Neural cell (in vitro differentiated cells): ENCODE data around the gene CDH8. TPM values are rescaled to one million over a fixed set of nuclear protein-coding genes. Genes with fewer than 3 reads are reported as not detected.

Experiments used
- H2AFZ ChIP-seq: fragments of 200-600, 300-800 bp; sonication (generic), shearing (Covaris generic); 2 replicates; pipeline ENCODE4 v1.6.0; 2014; ENCODE audit warnings: low read depth, mild to moderate bottlenecking, antibody characterized with exemption, low read length, moderate library complexity
- H3F3A ChIP-seq: fragments of 200-600 bp; shearing (Covaris generic); 2 replicates; pipeline ENCODE4 v1.6.1; 2016; ENCODE audit warnings: mild to moderate bottlenecking, moderate library complexity, mixed read lengths, antibody characterized with exemption, low read length; ENCODE audit not compliant: insufficient read depth, poor library complexity, severe bottlenecking
- H3K27ac ChIP-seq: fragments of 200-600, 300-800 bp; sonication (generic), shearing (Covaris generic); 2 replicates; pipeline ENCODE4 v1.5.1; 2014; ENCODE audit warnings: mild to moderate bottlenecking, low read length, moderate library complexity
- H3K27me3 ChIP-seq: fragments of 300-800, 200-600 bp; sonication (generic), shearing (Covaris generic); 2 replicates; pipeline ENCODE4 v1.6.0; 2014; ENCODE audit warnings: mild to moderate bottlenecking, low read depth, low read length, moderate library complexity; ENCODE audit not compliant: insufficient read depth
- H3K36me3 ChIP-seq: fragments of 300-800, 200-600 bp; sonication (generic), shearing (Covaris generic); 2 replicates; pipeline ENCODE4 v1.5.1; 2014; ENCODE audit warnings: mild to moderate bottlenecking, antibody characterized with exemption, low read length, moderate library complexity; ENCODE audit not compliant: insufficient read depth
- H3K4me2 ChIP-seq: fragments of 300-800, 200-600 bp; sonication (generic), shearing (Covaris generic); 2 replicates; pipeline ENCODE4 v1.6.0; 2014; ENCODE audit warnings: mild to moderate bottlenecking, low read length
- H3K4me3 ChIP-seq: fragments of 300-800, 200-600 bp; sonication (generic), shearing (Covaris generic); 2 replicates; pipeline ENCODE4 v1.5.1; 2014; ENCODE audit warnings: mild to moderate bottlenecking, low read length, moderate library complexity
- H3K79me2 ChIP-seq: fragments of 200-600 bp; shearing (Covaris generic); replicated peaks from 2 replicates; pipeline ENCODE4 v1.6.0; 2014; ENCODE audit warnings: mild to moderate bottlenecking, low read length, moderate library complexity; ENCODE audit not compliant: insufficient read depth
- H3K9ac ChIP-seq: fragments of 300-800, 200-600 bp; sonication (generic), shearing (Covaris generic); 2 replicates; pipeline ENCODE4 v1.6.1; 2016; ENCODE audit warnings: mild to moderate bottlenecking, low read length, mixed read lengths
- H3K9me2 ChIP-seq: fragments of 200-600 bp; shearing (Covaris generic); 2 replicates; pipeline ENCODE4 v1.6.1; 2016; ENCODE audit warnings: mild to moderate bottlenecking, low read length, mixed read lengths; ENCODE audit not compliant: insufficient read depth
- H3K9me3 ChIP-seq: fragments of 200-600, 300-800 bp; sonication (generic), shearing (Covaris generic); 2 replicates; pipeline ENCODE4 v1.6.1; 2016; ENCODE audit warnings: mild to moderate bottlenecking, mixed run types, low read length, moderate library complexity, mixed read lengths
- H4K20me1 ChIP-seq: fragments of 200-600 bp; shearing (Covaris generic); 2 replicates; pipeline ENCODE4 v1.6.1; 2016; ENCODE audit warnings: mild to moderate bottlenecking, mixed run types; ENCODE audit not compliant: insufficient read depth
- CTCF ChIP-seq: fragments of 450-650 bp; IDR thresholded peaks from 2 replicates; pipeline ENCODE4 v1.5.1; 2014; ENCODE audit warnings: antibody characterized with exemption, mild to moderate bottlenecking, moderate library complexity; ENCODE audit not compliant: poor library complexity, severe bottlenecking
- EP300 ChIP-seq: fragments of 450-650 bp; conservative IDR thresholded peaks from 2 replicates; pipeline ENCODE4 v1.6.1; 2014; ENCODE audit warnings: antibody characterized with exemption, mild to moderate bottlenecking, moderate library complexity; ENCODE audit not compliant: poor library complexity, severe bottlenecking
- EZH2 ChIP-seq: fragments of 200-600, 300-800 bp; shearing (Covaris generic), sonication (generic); IDR thresholded peaks from 2 replicates; pipeline ENCODE4 v1.6.1; 2014; ENCODE audit warnings: antibody characterized with exemption, low read length, borderline replicate concordance, mild to moderate bottlenecking; ENCODE audit not compliant: insufficient read depth, poor library complexity, severe bottlenecking
- MXI1 ChIP-seq: fragments of 450-650 bp; conservative IDR thresholded peaks from 2 replicates; pipeline ENCODE4 v1.6.1; 2014; ENCODE audit warnings: antibody characterized with exemption, mild to moderate bottlenecking; ENCODE audit not compliant: poor library complexity, severe bottlenecking
- POLR2AphosphoS5 ChIP-seq: IDR thresholded peaks from 2 replicates; pipeline ENCODE4 v1.6.1; 2012
- RAD21 ChIP-seq: fragments of 450-650 bp; conservative IDR thresholded peaks from 2 replicates; pipeline ENCODE4 v1.6.1; 2014; ENCODE audit warnings: antibody characterized with exemption, mild to moderate bottlenecking, moderate library complexity
- REST ChIP-seq: IDR thresholded peaks from 2 replicates; pipeline ENCODE4 v1.6.1; 2012; ENCODE audit warnings: borderline replicate concordance
- SMC3 ChIP-seq: fragments of 450-650 bp; conservative IDR thresholded peaks from 2 replicates; pipeline ENCODE4 v1.6.1; 2014; ENCODE audit warnings: antibody characterized with exemption, mild to moderate bottlenecking, moderate library complexity; ENCODE audit not compliant: poor library complexity
- TAF1 ChIP-seq: IDR thresholded peaks from 2 replicates; pipeline ENCODE4 v1.6.1; 2012; ENCODE audit warnings: low read depth
- polyA plus RNA-seq: library from polyadenylated mRNA; depleted of rRNA; stranded (reverse); fragments of >200 nt; gene quantifications from 2 replicates; pipeline ENCODE4 v1.2.3, GENCODE V29; 2014

The CDH8 gene
- polyA plus RNA-seq, 1 donor from 2014 or later, result 5.0 TPM

- no peak overlapping the region for H3K9ac ChIP-seq
- no peaks in the 10 kb centered on the region for H3F3A ChIP-seq
- no peaks in the 10 kb centered on the region for H3K36me3 ChIP-seq
- no peaks in the 10 kb centered on the region for H3K9me3 ChIP-seq
- TF ChIP-seq TAF1, result no peak
- TF ChIP-seq EP300, result no peak
- TF ChIP-seq EZH2, result no peak
- TF ChIP-seq RAD21, result no peak
- H4K20me1 ChIP-seq, result no peaks in the 10 kb centered on the region
- no peaks in the 10 kb centered on the region for H3K27me3 ChIP-seq
- no peak overlapping the region for H3K4me3 ChIP-seq
- H3K79me2 ChIP-seq, result no peaks in the 10 kb centered on the region
- H3K9me2 ChIP-seq, result no peaks in the 10 kb centered on the region
- H3K4me2 ChIP-seq, result no peak overlapping the region
- no peak overlapping the region for H3K27ac ChIP-seq
- H2AFZ ChIP-seq, result no peak overlapping the region
These were observed 135.8 kb downstream of the CDH8 start for GRCh38 chr16:61900482-61900881.

- H2AFZ ChIP-seq, result no peak overlapping the region
- H3K27me3 ChIP-seq, result no peaks in the 10 kb centered on the region
- no peaks in the 10 kb centered on the region for H3F3A ChIP-seq
- no peak overlapping the region for H3K4me2 ChIP-seq
- H3K9ac ChIP-seq, result no peak overlapping the region
- no peaks in the 10 kb centered on the region for H3K9me3 ChIP-seq
- H3K4me3 ChIP-seq, result no peak overlapping the region
- H3K36me3 ChIP-seq, result no peaks in the 10 kb centered on the region
- no peak for TF ChIP-seq EZH2
- no peak for TF ChIP-seq REST
- no peak for TF ChIP-seq MXI1
- no peak for TF ChIP-seq CTCF
- TF ChIP-seq SMC3, result no peak
- TF ChIP-seq POLR2AphosphoS5, result no peak
- TF ChIP-seq EP300, result no peak
- TF ChIP-seq RAD21, result no peak
- TF ChIP-seq TAF1, result no peak
- H4K20me1 ChIP-seq, result no peaks in the 10 kb centered on the region
- H3K79me2 ChIP-seq, result no peaks in the 10 kb centered on the region
- no peak overlapping the region for H3K27ac ChIP-seq
- H3K9me2 ChIP-seq, result no peaks in the 10 kb centered on the region
These were observed 138.6 kb downstream of the CDH8 start for GRCh38 chr16:61897657-61898056.

- Histone ChIP-seq H3K9ac (no peak overlapping the region), H4K20me1 (no peaks in the 10 kb centered on the region), H3K36me3 (no peaks in the 10 kb centered on the region), H3F3A (no peaks in the 10 kb centered on the region), H3K27me3 (no peaks in the 10 kb centered on the region), H2AFZ (no peak overlapping the region), H3K4me3 (no peak overlapping the region), H3K4me2 (no peak overlapping the region), H3K9me3 (no peaks in the 10 kb centered on the region), H3K27ac (no peak overlapping the region), H3K79me2 (no peaks in the 10 kb centered on the region), H3K9me2 (no peaks in the 10 kb centered on the region)
- TF ChIP-seq EZH2, result no peak
- TF ChIP-seq RAD21, result no peak
- TF ChIP-seq POLR2AphosphoS5, result no peak
- TF ChIP-seq EP300, result no peak
- TF ChIP-seq TAF1, result no peak
- no peak for TF ChIP-seq REST
- no peak for TF ChIP-seq SMC3
- TF ChIP-seq MXI1, result no peak
These were observed 143.7 kb downstream of the CDH8 start for GRCh38 chr16:61892531-61892930.
